Ishikawa (cell line): ENCODE measurements around the gene PDXDC1.

Experiments used
- CEBPB ChIP-seq: IDR thresholded peaks from 2 replicates; pipeline ENCODE4 v1.6.1; 2012
- CREB1 ChIP-seq: IDR thresholded peaks from 2 replicates; pipeline ENCODE4 v1.6.1; 2012; ENCODE audit warnings: low read depth
- EGR1 ChIP-seq: IDR thresholded peaks from 2 replicates; pipeline ENCODE4 v1.6.1; 2012
- EP300 ChIP-seq: IDR thresholded peaks from 2 replicates; pipeline ENCODE4 v1.6.1; 2012; ENCODE audit warnings: borderline replicate concordance
- FOXM1 ChIP-seq: IDR thresholded peaks from 2 replicates; pipeline ENCODE4 v1.6.1; 2012; ENCODE audit warnings: low read depth, borderline replicate concordance
- NFIC ChIP-seq: IDR thresholded peaks from 2 replicates; pipeline ENCODE4 v1.6.1; 2012
- RAD21 ChIP-seq: IDR thresholded peaks from 2 replicates; pipeline ENCODE4 v1.6.1; 2012; ENCODE audit warnings: low read depth
- TAF1 ChIP-seq: IDR thresholded peaks from 2 replicates; pipeline ENCODE4 v1.6.1; 2012; ENCODE audit warnings: low read depth, mild to moderate bottlenecking
- TCF12 ChIP-seq: IDR thresholded peaks from 2 replicates; pipeline ENCODE4 v1.6.1; 2012; ENCODE audit warnings: low read depth
- TEAD4 ChIP-seq: IDR thresholded peaks from 2 replicates; pipeline ENCODE4 v1.6.1; 2012
- YY1 ChIP-seq: IDR thresholded peaks from 2 replicates; pipeline ENCODE4 v1.6.1; 2012; ENCODE audit warnings: low read depth
- ZBTB7A ChIP-seq: IDR thresholded peaks from 2 replicates; pipeline ENCODE4 v1.6.1; 2012; ENCODE audit warnings: low read depth
- TF ChIP-seq, protein P1 (sequence below): IDR thresholded peaks from 2 replicates; pipeline ENCODE4 v1.6.1; 2012
- TF ChIP-seq, protein P2 (sequence below): IDR thresholded peaks from 2 replicates; pipeline ENCODE4 v1.6.1; 2012; ENCODE audit warnings: low read depth, mild to moderate bottlenecking
- TF ChIP-seq, protein P3 (sequence below): IDR thresholded peaks from 2 replicates; pipeline ENCODE4 v1.6.1; 2012

The PDXDC1 gene

DNA sequence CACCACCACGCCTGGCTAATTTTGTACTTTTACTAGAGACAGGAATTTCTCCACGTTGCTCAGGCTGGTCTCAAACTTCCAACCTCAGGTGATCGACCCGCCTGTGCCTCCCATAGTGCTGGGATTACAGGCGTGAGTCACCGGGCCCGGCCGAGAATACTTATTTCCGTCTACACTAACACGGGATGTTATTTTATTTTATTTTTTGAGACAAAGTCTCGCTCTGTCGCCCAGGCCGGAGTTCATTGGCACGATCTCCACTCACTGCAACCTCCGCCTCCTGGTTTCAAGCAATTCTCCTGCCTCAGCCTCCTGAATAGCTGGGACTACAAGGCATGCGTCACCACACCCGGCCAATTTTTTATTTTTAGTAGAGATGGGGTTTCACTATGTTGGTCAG is 9.5 kb upstream of the PDXDC1 start:
- TF ChIP-seq CREB1 (no peak), RAD21 (no peak), EGR1 (no peak), TCF12 (no peak), NFIC (no peak), TEAD4 (no peak), EP300 (no peak), FOXM1 (no peak), CEBPB (no peak), ZBTB7A (no peak), TAF1 (no peak), YY1 (no peak)
- TF ChIP-seq, protein P1, sequence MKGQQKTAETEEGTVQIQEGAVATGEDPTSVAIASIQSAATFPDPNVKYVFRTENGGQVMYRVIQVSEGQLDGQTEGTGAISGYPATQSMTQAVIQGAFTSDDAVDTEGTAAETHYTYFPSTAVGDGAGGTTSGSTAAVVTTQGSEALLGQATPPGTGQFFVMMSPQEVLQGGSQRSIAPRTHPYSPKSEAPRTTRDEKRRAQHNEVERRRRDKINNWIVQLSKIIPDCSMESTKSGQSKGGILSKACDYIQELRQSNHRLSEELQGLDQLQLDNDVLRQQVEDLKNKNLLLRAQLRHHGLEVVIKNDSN = no peak
- TF ChIP-seq, protein P2, sequence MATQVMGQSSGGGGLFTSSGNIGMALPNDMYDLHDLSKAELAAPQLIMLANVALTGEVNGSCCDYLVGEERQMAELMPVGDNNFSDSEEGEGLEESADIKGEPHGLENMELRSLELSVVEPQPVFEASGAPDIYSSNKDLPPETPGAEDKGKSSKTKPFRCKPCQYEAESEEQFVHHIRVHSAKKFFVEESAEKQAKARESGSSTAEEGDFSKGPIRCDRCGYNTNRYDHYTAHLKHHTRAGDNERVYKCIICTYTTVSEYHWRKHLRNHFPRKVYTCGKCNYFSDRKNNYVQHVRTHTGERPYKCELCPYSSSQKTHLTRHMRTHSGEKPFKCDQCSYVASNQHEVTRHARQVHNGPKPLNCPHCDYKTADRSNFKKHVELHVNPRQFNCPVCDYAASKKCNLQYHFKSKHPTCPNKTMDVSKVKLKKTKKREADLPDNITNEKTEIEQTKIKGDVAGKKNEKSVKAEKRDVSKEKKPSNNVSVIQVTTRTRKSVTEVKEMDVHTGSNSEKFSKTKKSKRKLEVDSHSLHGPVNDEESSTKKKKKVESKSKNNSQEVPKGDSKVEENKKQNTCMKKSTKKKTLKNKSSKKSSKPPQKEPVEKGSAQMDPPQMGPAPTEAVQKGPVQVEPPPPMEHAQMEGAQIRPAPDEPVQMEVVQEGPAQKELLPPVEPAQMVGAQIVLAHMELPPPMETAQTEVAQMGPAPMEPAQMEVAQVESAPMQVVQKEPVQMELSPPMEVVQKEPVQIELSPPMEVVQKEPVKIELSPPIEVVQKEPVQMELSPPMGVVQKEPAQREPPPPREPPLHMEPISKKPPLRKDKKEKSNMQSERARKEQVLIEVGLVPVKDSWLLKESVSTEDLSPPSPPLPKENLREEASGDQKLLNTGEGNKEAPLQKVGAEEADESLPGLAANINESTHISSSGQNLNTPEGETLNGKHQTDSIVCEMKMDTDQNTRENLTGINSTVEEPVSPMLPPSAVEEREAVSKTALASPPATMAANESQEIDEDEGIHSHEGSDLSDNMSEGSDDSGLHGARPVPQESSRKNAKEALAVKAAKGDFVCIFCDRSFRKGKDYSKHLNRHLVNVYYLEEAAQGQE = no peak
- TF ChIP-seq, protein P3, sequence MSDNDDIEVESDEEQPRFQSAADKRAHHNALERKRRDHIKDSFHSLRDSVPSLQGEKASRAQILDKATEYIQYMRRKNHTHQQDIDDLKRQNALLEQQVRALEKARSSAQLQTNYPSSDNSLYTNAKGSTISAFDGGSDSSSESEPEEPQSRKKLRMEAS = no peak

DNA sequence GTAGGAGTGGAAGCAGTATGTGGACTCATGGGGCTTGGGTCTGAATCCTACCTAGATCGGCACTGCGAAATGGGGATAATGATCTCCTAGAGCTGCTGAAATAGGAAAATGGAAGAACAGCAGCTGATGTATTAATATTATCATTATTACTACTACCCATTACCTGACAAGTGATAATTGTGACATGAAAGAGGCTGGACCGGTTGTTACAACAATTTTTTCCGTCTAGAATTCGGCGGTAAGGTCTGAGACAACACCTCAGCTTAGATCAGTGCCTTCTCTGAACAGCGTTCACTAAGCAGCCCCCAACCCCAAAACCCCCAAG is 533 bp upstream of the PDXDC1 start:
- TF ChIP-seq ZBTB7A = 0 out of 2 replicates have a peak, but pooled peaks have one; percentile 33

DNA sequence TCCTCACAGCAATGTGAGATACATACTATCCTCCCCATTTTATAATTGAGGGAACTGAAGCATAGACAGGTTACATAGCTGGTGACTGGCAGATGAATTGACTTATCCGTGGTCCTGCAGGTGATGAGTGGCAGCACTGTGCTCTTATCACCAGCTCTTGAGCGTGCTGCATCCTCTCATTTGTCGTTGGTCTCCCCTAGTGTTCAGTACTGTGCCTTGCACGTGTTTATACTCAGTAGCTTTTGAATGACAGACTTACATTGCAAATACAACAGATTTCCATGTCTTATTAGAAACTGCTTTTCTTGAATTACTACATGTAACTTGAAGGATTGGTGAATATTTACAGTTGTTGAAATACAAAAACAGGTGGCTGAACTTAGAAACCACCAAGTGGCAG is 47.4 kb downstream of the PDXDC1 start:
- peak; percentile 14; the same call in 1 of the 2 replicates for TF ChIP-seq RAD21

DNA sequence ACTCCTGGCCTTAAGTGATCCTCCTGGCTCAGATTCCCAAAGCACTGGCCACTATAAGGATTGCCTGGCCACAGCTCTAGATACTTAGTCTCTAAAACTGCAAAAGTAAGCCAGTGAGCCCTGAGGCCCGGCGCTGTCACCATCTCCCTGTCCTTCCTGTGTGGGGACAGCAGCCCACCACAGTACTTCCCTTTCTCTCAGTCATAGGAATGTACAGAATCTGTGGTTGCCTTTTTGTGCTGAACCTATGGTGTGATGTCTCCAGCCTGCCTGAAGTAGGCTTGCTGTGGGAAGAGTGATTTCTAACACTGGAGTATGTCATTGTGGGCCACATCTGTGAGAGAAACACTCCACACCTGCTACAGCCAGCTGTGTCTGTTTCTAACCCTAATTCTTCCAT is 56.4 kb downstream of the PDXDC1 start:
- TF ChIP-seq, protein P2 = no peak
- no peak for TF ChIP-seq YY1
- TF ChIP-seq TAF1 = no peak
- TF ChIP-seq CEBPB = no peak
- no peak for TF ChIP-seq TEAD4
- no peak for TF ChIP-seq EGR1
- TF ChIP-seq ZBTB7A = no peak
- TF ChIP-seq CREB1 = no peak
- no peak for TF ChIP-seq TCF12
- TF ChIP-seq NFIC = no peak
- no peak for TF ChIP-seq FOXM1
- TF ChIP-seq, protein P1 = no peak
- no peak for TF ChIP-seq EP300
- TF ChIP-seq, protein P3 = no peak
- no peak for TF ChIP-seq RAD21

DNA sequence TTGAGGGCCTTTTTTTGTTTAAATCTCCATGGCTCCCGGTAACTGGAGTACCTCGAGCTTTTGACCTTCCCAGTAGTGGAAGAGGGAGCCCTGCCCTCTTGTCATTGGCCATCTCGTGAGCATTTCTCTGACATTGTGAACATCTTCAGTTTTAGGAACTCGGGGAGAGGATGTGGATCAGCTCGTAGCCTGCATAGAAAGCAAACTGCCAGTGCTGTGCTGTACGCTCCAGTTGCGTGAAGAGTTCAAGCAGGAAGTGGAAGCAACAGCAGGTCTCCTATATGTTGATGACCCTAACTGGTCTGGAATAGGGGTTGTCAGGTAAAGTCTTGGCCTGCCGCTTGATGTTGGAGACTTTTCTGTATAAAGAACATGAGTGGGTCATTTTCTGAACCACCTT is 56.8 kb downstream of the PDXDC1 start:
- no peak for TF ChIP-seq YY1
- no peak for TF ChIP-seq TCF12
- no peak for TF ChIP-seq CEBPB
- TF ChIP-seq ZBTB7A = no peak
- no peak for TF ChIP-seq FOXM1
- no peak for TF ChIP-seq TAF1
- TF ChIP-seq TEAD4 = no peak
- TF ChIP-seq EGR1 = no peak
- no peak for TF ChIP-seq NFIC
- no peak for TF ChIP-seq CREB1
- TF ChIP-seq, protein P2 = no peak
- TF ChIP-seq RAD21 = no peak
- no peak for TF ChIP-seq EP300
- TF ChIP-seq, protein P1 = no peak
